GM10266 (cell line): ENCODE data around the gene MAP7.
"Not testable (repeated sequence)": the region's sequence is repeated elsewhere in the genome, so short reads cannot be mapped to it uniquely, and the experiment has no call there.

ENCODE experiments used
- DNase-seq: peaks from one replicate; pipeline ENCODE4 v3.0.0; 2012; ENCODE audit errors: extremely low spot score
- TF ChIP-seq, protein P1 (sequence below): IDR thresholded peaks from 2 replicates; pipeline ENCODE4 v1.5.1; 2012; ENCODE audit warnings: mild to moderate bottlenecking, low read depth; ENCODE audit not compliant: control insufficient read depth, insufficient read depth; ENCODE audit errors: missing control alignments

Gene MAP7

GRCh38 chr6:136404007-136404406 lies 146.2 kb downstream of the MAP7 start:
- DNase-seq = no peak
- TF ChIP-seq, protein P1, sequence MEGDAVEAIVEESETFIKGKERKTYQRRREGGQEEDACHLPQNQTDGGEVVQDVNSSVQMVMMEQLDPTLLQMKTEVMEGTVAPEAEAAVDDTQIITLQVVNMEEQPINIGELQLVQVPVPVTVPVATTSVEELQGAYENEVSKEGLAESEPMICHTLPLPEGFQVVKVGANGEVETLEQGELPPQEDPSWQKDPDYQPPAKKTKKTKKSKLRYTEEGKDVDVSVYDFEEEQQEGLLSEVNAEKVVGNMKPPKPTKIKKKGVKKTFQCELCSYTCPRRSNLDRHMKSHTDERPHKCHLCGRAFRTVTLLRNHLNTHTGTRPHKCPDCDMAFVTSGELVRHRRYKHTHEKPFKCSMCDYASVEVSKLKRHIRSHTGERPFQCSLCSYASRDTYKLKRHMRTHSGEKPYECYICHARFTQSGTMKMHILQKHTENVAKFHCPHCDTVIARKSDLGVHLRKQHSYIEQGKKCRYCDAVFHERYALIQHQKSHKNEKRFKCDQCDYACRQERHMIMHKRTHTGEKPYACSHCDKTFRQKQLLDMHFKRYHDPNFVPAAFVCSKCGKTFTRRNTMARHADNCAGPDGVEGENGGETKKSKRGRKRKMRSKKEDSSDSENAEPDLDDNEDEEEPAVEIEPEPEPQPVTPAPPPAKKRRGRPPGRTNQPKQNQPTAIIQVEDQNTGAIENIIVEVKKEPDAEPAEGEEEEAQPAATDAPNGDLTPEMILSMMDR = no peak

- no peak for DNase-seq
- TF ChIP-seq, protein P1 = no peak
Measured at GRCh38 chr6:136403110-136403980, 146.9 kb downstream of the MAP7 start.

- TF ChIP-seq, protein P1 = no peak
- no peak for DNase-seq
Measured at GRCh38 chr6:136401749-136402148, 148.5 kb downstream of the MAP7 start.

DNA sequence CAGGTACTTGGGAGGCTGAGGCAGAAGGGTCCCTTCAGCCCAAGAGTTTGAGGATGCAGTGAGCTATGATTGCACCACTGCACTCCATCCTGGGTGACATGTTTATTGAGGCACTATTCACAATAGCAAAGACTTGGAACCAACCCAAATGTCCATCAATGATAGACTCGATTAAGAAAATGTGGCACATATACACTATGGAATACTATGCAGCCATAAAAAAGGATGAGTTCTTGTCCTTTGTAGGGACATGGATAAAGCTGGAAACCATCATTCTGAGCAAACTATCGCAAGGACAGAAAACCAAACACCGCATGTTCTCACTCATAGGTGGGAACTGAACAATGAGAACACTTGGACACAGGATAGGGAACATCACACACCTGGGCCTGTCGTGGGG lies 149.0 kb downstream of the MAP7 start:
- not testable (repeated sequence) for DNase-seq

DNA sequence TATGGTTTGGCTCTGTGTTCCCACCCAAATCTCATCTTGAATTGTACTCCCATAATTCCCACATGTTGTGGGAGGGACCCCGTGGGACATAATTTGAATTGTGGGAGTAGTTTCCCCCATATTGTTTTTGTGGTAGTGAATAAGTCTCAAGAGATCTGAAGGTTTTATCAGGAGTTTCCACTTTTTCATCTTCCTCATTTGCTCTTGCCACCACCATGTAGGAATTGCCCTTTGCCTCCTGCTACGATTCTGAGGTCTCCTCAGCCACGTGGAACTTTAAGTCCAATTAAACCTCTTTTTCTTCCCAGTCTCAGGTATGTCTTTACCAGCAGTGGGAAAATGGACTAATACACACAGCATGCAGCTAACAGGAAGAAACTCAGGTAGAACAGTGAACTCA lies 151.8 kb downstream of the MAP7 start:
- DNase-seq = no peak
- TF ChIP-seq, protein P1 = no peak

- DNase-seq = no peak
- TF ChIP-seq, protein P1 = no peak
Measured at GRCh38 chr6:136396908-136397307, 153.3 kb downstream of the MAP7 start.

GRCh38 chr6:136390959-136391358 lies 159.3 kb downstream of the MAP7 start:
- not testable (repeated sequence) for DNase-seq

GRCh38 chr6:136387316-136387715 lies 162.9 kb downstream of the MAP7 start:
- no peak for DNase-seq
- TF ChIP-seq, protein P1 = no peak
